Measurements from ENCODE around the gene MLXIP.
A peak's percentile ranks its signal among the peaks of the same experiment; 100 is the strongest.
"Not testable (repeated sequence)": the region's sequence is repeated elsewhere in the genome, so short reads cannot be mapped to it uniquely, and the experiment has no call there.

MLXIP gene

DNA sequence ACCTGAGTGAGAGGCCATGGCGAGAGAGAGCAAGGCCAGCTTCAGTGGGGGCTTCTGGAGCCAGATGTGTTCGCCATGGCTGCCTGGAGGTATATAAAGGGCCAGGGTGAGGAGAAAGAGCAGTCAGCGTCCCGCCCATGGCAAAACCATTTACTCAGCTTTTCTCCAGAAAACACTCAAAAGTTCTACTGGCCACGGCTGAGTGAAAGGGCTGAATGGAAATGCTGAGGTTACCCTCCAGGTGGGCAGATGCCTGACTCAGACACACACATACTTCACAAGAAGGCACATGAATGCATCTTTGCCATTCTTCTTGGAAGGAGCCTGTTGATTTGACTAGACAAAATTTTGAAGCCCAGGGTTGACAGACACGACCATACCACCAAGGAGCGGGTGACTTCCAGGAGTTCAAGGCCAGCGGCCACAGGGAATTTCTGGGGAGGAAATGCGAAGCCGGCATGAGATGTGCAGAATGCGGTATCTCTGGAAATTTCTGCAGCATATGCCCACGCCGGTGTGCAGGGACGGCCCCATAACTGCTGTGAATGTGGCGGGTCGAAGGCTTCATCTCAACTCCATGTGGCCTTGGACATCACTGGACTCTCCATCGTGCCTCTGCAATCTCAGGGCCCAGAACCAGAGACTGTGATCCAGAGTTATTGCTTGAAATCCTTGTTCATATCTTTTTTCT is 95.7 kb downstream of the MLXIP start, which contains the start of gene IL31:
Gene IL31, minus strand, starts transcription at position 67 of the 691 bp plus-strand sequence. Its CDS starts 49 bp downstream, at position 18.
- Histone ChIP-seq H3K36me3 (ENCODE audit: control insufficient read depth, insufficient read depth, low read length) (no peaks in the 10 kb centered on the region), H3K79me1 (ENCODE audit: low read length) (no peaks in the 10 kb centered on the region), H3K4ac (ENCODE audit: low read depth, low read length) (no peak within 1 kb of the TSS), H4K5ac (ENCODE audit: low read length) (no peak within 1 kb of the TSS), H3K27me3 (ENCODE audit: insufficient read depth, low read length, poor library complexity) (no peaks in the 10 kb centered on the region), H3K4me1 (ENCODE audit: control insufficient read depth, low read depth, low read length) (no peaks in the 10 kb centered on the region), H3K18ac (ENCODE audit: low read length) (no peak within 1 kb of the TSS), H2BK5ac (ENCODE audit: low read length) (no peak within 1 kb of the TSS), H3K4me3 (ENCODE audit: low read length) (no peak within 1 kb of the TSS), H4K8ac (ENCODE audit: low read depth, low read length) (no peak within 1 kb of the TSS), H3K4me2 (ENCODE audit: low read length) (no peak within 1 kb of the TSS), H3K27ac (ENCODE audit: low read depth, low read length) (no peak within 1 kb of the TSS), H2BK120ac (ENCODE audit: low read depth, low read length) (no peak within 1 kb of the TSS), H3K56ac (ENCODE audit: low read length) (no peak within 1 kb of the TSS), H2BK15ac (replicated peaks; ENCODE audit: low read depth) (no peak within 1 kb of the TSS), H3K23ac (ENCODE audit: low read length) (no peak within 1 kb of the TSS), H3K79me2 (ENCODE audit: control insufficient read depth, insufficient read depth, low read length) (no peaks in the 10 kb centered on the region), H3K9ac (ENCODE audit: low read length) (no peak within 1 kb of the TSS), H2AK5ac (ENCODE audit: low read length) (no peak within 1 kb of the TSS)
- DNase-seq, result no peak
- no CpG with 5 or more reads among the region's 17 CpGs for WGBS (ENCODE audit: extremely low coverage, insufficient coverage, low lambda C conversion rate)

DNA sequence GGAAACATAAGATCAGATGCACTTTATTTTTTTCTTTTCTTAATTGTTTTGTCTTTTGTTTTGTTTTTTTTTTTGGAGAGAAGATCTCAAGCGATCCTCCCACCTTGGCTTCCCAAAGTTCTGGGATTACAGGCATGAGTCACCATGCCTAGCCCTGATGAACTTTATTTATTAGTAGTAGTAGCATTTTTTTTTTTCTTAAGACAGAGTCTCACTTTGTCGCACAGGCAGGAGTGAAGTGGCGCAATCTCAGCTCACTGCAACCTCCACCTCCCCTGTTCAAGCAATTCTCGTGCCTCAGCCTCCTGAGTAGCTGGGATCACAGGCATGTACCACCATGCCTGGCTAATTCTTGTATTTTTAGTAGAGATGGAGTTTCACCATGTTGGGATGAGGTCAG is 97.9 kb downstream of the MLXIP start:
- not testable (repeated sequence) for H3K79me1 ChIP-seq (ENCODE audit: low read length); H4K8ac ChIP-seq (ENCODE audit: low read depth, low read length); H2AK5ac ChIP-seq (ENCODE audit: low read length); H3K4me2 ChIP-seq (ENCODE audit: low read length); DNase-seq; H3K36me3 ChIP-seq (ENCODE audit: control insufficient read depth, insufficient read depth, low read length); H3K18ac ChIP-seq (ENCODE audit: low read length); H3K9ac ChIP-seq (ENCODE audit: low read length); H2BK15ac ChIP-seq (replicated peaks; ENCODE audit: low read depth); H2BK5ac ChIP-seq (ENCODE audit: low read length); H3K27me3 ChIP-seq (ENCODE audit: insufficient read depth, low read length, poor library complexity); H2BK120ac ChIP-seq (ENCODE audit: low read depth, low read length); H3K23ac ChIP-seq (ENCODE audit: low read length); H3K56ac ChIP-seq (ENCODE audit: low read length); H3K4me1 ChIP-seq (ENCODE audit: control insufficient read depth, low read depth, low read length); H4K5ac ChIP-seq (ENCODE audit: low read length); H3K4me3 ChIP-seq (ENCODE audit: low read length); H3K79me2 ChIP-seq (ENCODE audit: control insufficient read depth, insufficient read depth, low read length); H3K27ac ChIP-seq (ENCODE audit: low read depth, low read length); H3K4ac ChIP-seq (ENCODE audit: low read depth, low read length)
- no CpG with 5 or more reads among the region's 4 CpGs for WGBS (ENCODE audit: extremely low coverage, insufficient coverage, low lambda C conversion rate)

DNA sequence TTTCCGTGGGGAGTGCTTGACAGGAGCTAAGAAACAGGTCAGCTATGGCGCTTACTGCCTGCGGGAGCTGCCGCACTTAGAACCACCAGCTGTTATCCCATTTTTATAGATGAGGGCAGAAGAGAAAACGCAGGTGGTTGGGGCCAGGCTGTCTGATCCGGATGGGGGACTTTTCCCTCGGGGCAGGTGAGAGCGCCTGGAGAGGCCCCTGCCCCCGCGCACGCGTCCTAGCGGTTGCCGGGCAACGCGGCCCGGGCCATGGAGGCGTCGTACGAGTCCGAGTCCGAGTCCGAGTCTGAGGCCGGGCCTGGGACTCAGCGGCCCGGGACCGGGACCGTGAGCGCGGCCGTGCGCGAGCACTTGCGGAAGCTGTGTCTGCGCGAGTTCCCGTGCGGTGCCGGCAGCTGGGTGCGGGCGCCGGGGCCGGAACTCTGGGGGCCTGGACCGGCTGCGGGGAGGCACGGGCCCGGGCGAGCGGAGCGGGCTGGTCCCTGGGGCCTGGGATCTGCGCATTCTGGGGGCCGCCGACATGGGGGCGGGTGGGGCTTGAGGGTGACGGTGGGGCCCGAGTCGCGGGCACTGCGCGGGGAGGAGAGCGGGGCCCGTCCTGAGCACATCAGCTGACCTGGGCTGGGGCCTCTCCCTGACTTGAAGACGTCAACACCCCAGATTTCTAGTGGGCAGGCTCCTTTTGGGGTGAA is 104.5 kb downstream of the MLXIP start, which contains the start of gene LRRC43:
Gene LRRC43, plus strand, starts transcription at position 237 of the 701 bp plus-strand sequence. Its CDS starts 22 bp downstream, at position 259.
- H3K23ac ChIP-seq (ENCODE audit: low read length), result no peak within 1 kb of the TSS
- no peak within 1 kb of the TSS for H3K27ac ChIP-seq (ENCODE audit: low read depth, low read length)
- H3K9ac ChIP-seq (ENCODE audit: low read length), result peak within 1 kb of the TSS; percentile 61
- H2AK5ac ChIP-seq (ENCODE audit: low read length), result no peak within 1 kb of the TSS
- no CpG with 5 or more reads among the region's 63 CpGs for WGBS (ENCODE audit: extremely low coverage, insufficient coverage, low lambda C conversion rate)
- H3K79me2 ChIP-seq (ENCODE audit: control insufficient read depth, insufficient read depth, low read length), result no peaks in the 10 kb centered on the region
- peak within 1 kb of the TSS; percentile 73 for H3K56ac ChIP-seq (ENCODE audit: low read length)
- no peak within 1 kb of the TSS for H4K8ac ChIP-seq (ENCODE audit: low read depth, low read length)
- H3K79me1 ChIP-seq (ENCODE audit: low read length), result no peaks in the 10 kb centered on the region
- H2BK120ac ChIP-seq (ENCODE audit: low read depth, low read length), result no peak within 1 kb of the TSS
- no peaks in the 10 kb centered on the region for H3K4me1 ChIP-seq (ENCODE audit: control insufficient read depth, low read depth, low read length)
- no peak within 1 kb of the TSS for H4K5ac ChIP-seq (ENCODE audit: low read length)
- H3K4me3 ChIP-seq (ENCODE audit: low read length), result peak within 1 kb of the TSS; percentile 41
- no peaks in the 10 kb centered on the region for H3K36me3 ChIP-seq (ENCODE audit: control insufficient read depth, insufficient read depth, low read length)
- peak; percentile 55 for DNase-seq
- no peak within 1 kb of the TSS for H2BK5ac ChIP-seq (ENCODE audit: low read length)
- peak within 1 kb of the TSS; percentile 54 for H3K18ac ChIP-seq (ENCODE audit: low read length)
- peaks cover 3% of the 10 kb centered on the region for H3K27me3 ChIP-seq (ENCODE audit: insufficient read depth, low read length, poor library complexity)
- H3K4ac ChIP-seq (ENCODE audit: low read depth, low read length), result no peak within 1 kb of the TSS
- H3K4me2 ChIP-seq (ENCODE audit: low read length), result peak within 1 kb of the TSS; percentile 62
- H2BK15ac ChIP-seq (replicated peaks; ENCODE audit: low read depth), result no peak within 1 kb of the TSS

DNA sequence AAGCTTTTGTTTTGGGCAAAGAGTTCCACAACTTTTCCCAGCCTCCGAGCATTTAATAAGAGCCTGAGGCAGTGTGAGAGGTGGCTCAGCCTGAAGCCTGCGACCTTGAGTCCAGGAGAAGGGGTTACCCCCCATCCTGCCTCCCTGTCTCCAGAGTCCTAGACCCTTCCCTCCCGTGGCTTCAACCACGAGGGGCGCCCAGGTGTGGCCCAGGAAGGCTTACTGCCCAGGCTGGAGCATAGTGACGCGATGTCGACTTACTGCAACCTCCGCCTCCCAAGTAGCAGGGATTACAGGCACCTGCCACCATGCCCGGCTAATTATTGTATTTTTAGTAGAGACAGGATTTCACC is 105.0 kb downstream of the MLXIP start:
- Histone ChIP-seq H3K36me3 (ENCODE audit: control insufficient read depth, insufficient read depth, low read length) (no peaks in the 10 kb centered on the region), H3K4ac (ENCODE audit: low read depth, low read length) (no peak overlapping the region), H3K4me1 (ENCODE audit: control insufficient read depth, low read depth, low read length) (no peaks in the 10 kb centered on the region), H4K8ac (ENCODE audit: low read depth, low read length) (no peak overlapping the region), H4K5ac (ENCODE audit: low read length) (no peak overlapping the region), H2BK120ac (ENCODE audit: low read depth, low read length) (no peak overlapping the region), H3K27ac (ENCODE audit: low read depth, low read length) (no peak overlapping the region), H2BK15ac (replicated peaks; ENCODE audit: low read depth) (no peak overlapping the region), H3K4me2 (ENCODE audit: low read length) (no peak overlapping the region), H3K4me3 (ENCODE audit: low read length) (no peak overlapping the region), H2BK5ac (ENCODE audit: low read length) (no peak overlapping the region), H2AK5ac (ENCODE audit: low read length) (no peak overlapping the region), H3K56ac (ENCODE audit: low read length) (peak overlapping the region; percentile 73), H3K79me2 (ENCODE audit: control insufficient read depth, insufficient read depth, low read length) (no peaks in the 10 kb centered on the region), H3K18ac (ENCODE audit: low read length) (peak overlapping the region; percentile 54), H3K9ac (ENCODE audit: low read length) (no peak overlapping the region), H3K79me1 (ENCODE audit: low read length) (no peaks in the 10 kb centered on the region), H3K23ac (ENCODE audit: low read length) (no peak overlapping the region), H3K27me3 (ENCODE audit: insufficient read depth, low read length, poor library complexity) (peaks cover 3% of the 10 kb centered on the region)
- DNase-seq, result no peak
- no CpG with 5 or more reads among the region's 10 CpGs for WGBS (ENCODE audit: extremely low coverage, insufficient coverage, low lambda C conversion rate)

DNA sequence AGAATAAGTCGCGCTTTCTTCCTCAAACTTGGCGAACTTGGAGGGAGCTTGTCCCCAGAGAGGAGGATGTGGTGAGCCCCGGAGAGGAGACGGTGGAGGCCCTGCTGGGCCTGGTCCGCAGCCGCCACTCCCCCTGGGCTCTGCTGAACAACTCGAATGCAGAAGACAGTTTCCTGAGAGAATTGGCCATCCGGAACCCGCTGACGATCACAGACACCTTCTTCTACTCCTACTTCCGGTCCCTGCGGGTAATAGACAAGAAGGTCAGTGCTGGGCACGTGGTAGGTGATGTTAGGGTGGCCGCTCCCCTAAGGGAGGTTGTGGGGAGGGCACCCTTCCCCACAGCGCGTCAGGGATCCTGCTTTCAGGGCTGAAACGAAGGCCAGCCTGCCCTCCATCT is 106.0 kb downstream of the MLXIP start:
- Histone ChIP-seq H3K56ac (ENCODE audit: low read length) (no peak overlapping the region), H3K79me1 (ENCODE audit: low read length) (no peaks in the 10 kb centered on the region), H2BK5ac (ENCODE audit: low read length) (no peak overlapping the region), H3K27ac (ENCODE audit: low read depth, low read length) (no peak overlapping the region), H3K79me2 (ENCODE audit: control insufficient read depth, insufficient read depth, low read length) (no peaks in the 10 kb centered on the region), H3K4ac (ENCODE audit: low read depth, low read length) (no peak overlapping the region), H2AK5ac (ENCODE audit: low read length) (no peak overlapping the region), H3K4me3 (ENCODE audit: low read length) (no peak overlapping the region), H3K4me1 (ENCODE audit: control insufficient read depth, low read depth, low read length) (no peaks in the 10 kb centered on the region), H3K4me2 (ENCODE audit: low read length) (no peak overlapping the region), H4K5ac (ENCODE audit: low read length) (no peak overlapping the region), H3K18ac (ENCODE audit: low read length) (no peak overlapping the region), H3K36me3 (ENCODE audit: control insufficient read depth, insufficient read depth, low read length) (no peaks in the 10 kb centered on the region), H3K27me3 (ENCODE audit: insufficient read depth, low read length, poor library complexity) (peaks cover 3% of the 10 kb centered on the region), H3K9ac (ENCODE audit: low read length) (no peak overlapping the region), H2BK15ac (replicated peaks; ENCODE audit: low read depth) (no peak overlapping the region), H4K8ac (ENCODE audit: low read depth, low read length) (no peak overlapping the region), H3K23ac (ENCODE audit: low read length) (no peak overlapping the region), H2BK120ac (ENCODE audit: low read depth, low read length) (no peak overlapping the region)
- no CpG with 5 or more reads among the region's 18 CpGs for WGBS (ENCODE audit: extremely low coverage, insufficient coverage, low lambda C conversion rate)
- DNase-seq, result no peak

Data from mesendoderm (in vitro differentiated cells).